ENCODE measurements around the gene CCDC85B.

The CCDC85B gene

GRCh38 chr11:65867284-65868071, 23.0 kb upstream of the CCDC85B start:
- Histone ChIP-seq H3K27me3 (ENCODE audit: control insufficient read depth, insufficient read depth, low read length) (no peaks in the 10 kb centered on the region), H3K4me1 (ENCODE audit: control insufficient read depth, insufficient read depth, low read length) (peaks cover 8% of the 10 kb centered on the region), H3K4me3 (ENCODE audit: low read length) (no peak overlapping the region), H3K27ac (ENCODE audit: low read depth, low read length) (peak overlapping the region; percentile 2), H3K9ac (ENCODE audit: low read length) (no peak overlapping the region), H3K36me3 (ENCODE audit: control insufficient read depth, insufficient read depth, low read length) (peaks cover 25% of the 10 kb centered on the region)

DNA sequence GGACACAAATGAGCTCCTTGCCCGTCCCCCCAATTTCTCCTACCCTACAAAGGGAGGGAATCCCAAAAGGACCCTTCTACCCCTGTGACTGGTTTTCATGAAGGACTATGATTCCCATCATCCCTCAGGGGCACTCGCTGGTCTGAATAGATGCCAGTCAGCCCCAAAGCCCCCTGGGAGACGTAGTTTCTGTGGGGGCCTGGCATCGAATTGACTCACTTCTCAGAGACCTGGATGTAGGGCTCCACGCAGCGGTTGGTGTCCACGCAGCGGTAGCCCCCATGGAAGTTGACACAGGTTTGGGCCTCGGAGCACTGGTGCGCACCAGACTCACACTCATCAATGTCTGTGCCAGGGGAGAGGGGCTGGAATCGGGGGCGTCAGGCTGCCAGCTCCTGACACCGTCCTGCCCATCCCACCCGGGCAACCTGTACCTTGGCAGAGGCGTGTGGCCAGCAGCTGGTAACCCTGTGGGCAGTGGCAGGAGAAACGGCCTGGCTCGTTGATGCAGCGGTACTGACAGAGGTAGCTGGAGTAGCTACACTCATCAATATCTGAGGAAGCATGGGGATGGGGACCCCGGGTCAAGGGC, 22.3 kb upstream of the CCDC85B start:
- peak overlapping the region; percentile 9 for H3K27ac ChIP-seq (ENCODE audit: low read depth, low read length)
- peaks cover 8% of the 10 kb centered on the region for H3K4me1 ChIP-seq (ENCODE audit: control insufficient read depth, insufficient read depth, low read length)
- H3K36me3 ChIP-seq (ENCODE audit: control insufficient read depth, insufficient read depth, low read length): peaks cover 23% of the 10 kb centered on the region
- no peak overlapping the region for H3K4me3 ChIP-seq (ENCODE audit: low read length)
- H3K9ac ChIP-seq (ENCODE audit: low read length): no peak overlapping the region
- no peaks in the 10 kb centered on the region for H3K27me3 ChIP-seq (ENCODE audit: control insufficient read depth, insufficient read depth, low read length)

- peaks cover 18% of the 10 kb centered on the region for H3K36me3 ChIP-seq (ENCODE audit: control insufficient read depth, insufficient read depth, low read length)
- peaks cover 8% of the 10 kb centered on the region for H3K4me1 ChIP-seq (ENCODE audit: control insufficient read depth, insufficient read depth, low read length)
- H3K27ac ChIP-seq (ENCODE audit: low read depth, low read length): no peak overlapping the region
- H3K27me3 ChIP-seq (ENCODE audit: control insufficient read depth, insufficient read depth, low read length): no peaks in the 10 kb centered on the region
- no peak overlapping the region for H3K4me3 ChIP-seq (ENCODE audit: low read length)
- H3K9ac ChIP-seq (ENCODE audit: low read length): no peak overlapping the region
Observed at GRCh38 chr11:65868907-65869306, 21.6 kb upstream of the CCDC85B start.

- no peak overlapping the region for H3K27ac ChIP-seq (ENCODE audit: low read depth, low read length)
- peaks cover 8% of the 10 kb centered on the region for H3K4me1 ChIP-seq (ENCODE audit: control insufficient read depth, insufficient read depth, low read length)
- no peak overlapping the region for H3K9ac ChIP-seq (ENCODE audit: low read length)
- H3K27me3 ChIP-seq (ENCODE audit: control insufficient read depth, insufficient read depth, low read length): no peaks in the 10 kb centered on the region
- H3K36me3 ChIP-seq (ENCODE audit: control insufficient read depth, insufficient read depth, low read length): peaks cover 9% of the 10 kb centered on the region
- no peak overlapping the region for H3K4me3 ChIP-seq (ENCODE audit: low read length)
Observed at GRCh38 chr11:65869643-65870306, 20.7 kb upstream of the CCDC85B start.

- Histone ChIP-seq H3K9ac (ENCODE audit: low read length) (no peak overlapping the region), H3K4me3 (ENCODE audit: low read length) (no peak overlapping the region), H3K4me1 (ENCODE audit: control insufficient read depth, insufficient read depth, low read length) (peaks cover 8% of the 10 kb centered on the region), H3K27me3 (ENCODE audit: control insufficient read depth, insufficient read depth, low read length) (no peaks in the 10 kb centered on the region), H3K36me3 (ENCODE audit: control insufficient read depth, insufficient read depth, low read length) (peaks cover 7% of the 10 kb centered on the region), H3K27ac (ENCODE audit: low read depth, low read length) (peak overlapping the region; percentile 24)
Observed at GRCh38 chr11:65870307-65870658, 20.2 kb upstream of the CCDC85B start.

GRCh38 chr11:65870706-65871681, 19.5 kb upstream of the CCDC85B start:
- peak overlapping the region; percentile 93 for H3K27ac ChIP-seq (ENCODE audit: low read depth, low read length)
- peaks cover 8% of the 10 kb centered on the region for H3K4me1 ChIP-seq (ENCODE audit: control insufficient read depth, insufficient read depth, low read length)
- peaks cover 5% of the 10 kb centered on the region for H3K36me3 ChIP-seq (ENCODE audit: control insufficient read depth, insufficient read depth, low read length)
- H3K9ac ChIP-seq (ENCODE audit: low read length): no peak overlapping the region
- H3K27me3 ChIP-seq (ENCODE audit: control insufficient read depth, insufficient read depth, low read length): no peaks in the 10 kb centered on the region
- peak overlapping the region; percentile 68 for H3K4me3 ChIP-seq (ENCODE audit: low read length)

- H3K27me3 ChIP-seq (ENCODE audit: control insufficient read depth, insufficient read depth, low read length): no peaks in the 10 kb centered on the region
- peak overlapping the region; percentile 68 for H3K4me3 ChIP-seq (ENCODE audit: low read length)
- peaks cover 5% of the 10 kb centered on the region for H3K36me3 ChIP-seq (ENCODE audit: control insufficient read depth, insufficient read depth, low read length)
- peaks cover 8% of the 10 kb centered on the region for H3K4me1 ChIP-seq (ENCODE audit: control insufficient read depth, insufficient read depth, low read length)
- peak overlapping the region; percentile 93 for H3K27ac ChIP-seq (ENCODE audit: low read depth, low read length)
- peak overlapping the region; percentile 39 for H3K9ac ChIP-seq (ENCODE audit: low read length)
Observed at GRCh38 chr11:65871811-65872548, 18.5 kb upstream of the CCDC85B start.

GRCh38 chr11:65872586-65873317, 17.7 kb upstream of the CCDC85B start, which contains the start of gene EFEMP2:
Gene EFEMP2 (minus strand): TSS chr11:65872800. CDS start chr11:65872354, 446 bp downstream.
- peaks cover 5% of the 10 kb centered on the region for H3K36me3 ChIP-seq (ENCODE audit: control insufficient read depth, insufficient read depth, low read length)
- H3K9ac ChIP-seq (ENCODE audit: low read length): peak within 1 kb of the TSS; percentile 80
- peaks cover 8% of the 10 kb centered on the region for H3K4me1 ChIP-seq (ENCODE audit: control insufficient read depth, insufficient read depth, low read length)
- no peaks in the 10 kb centered on the region for H3K27me3 ChIP-seq (ENCODE audit: control insufficient read depth, insufficient read depth, low read length)
- peak within 1 kb of the TSS; percentile 93 for H3K27ac ChIP-seq (ENCODE audit: low read depth, low read length)
- H3K4me3 ChIP-seq (ENCODE audit: low read length): peak within 1 kb of the TSS; percentile 89

DNA sequence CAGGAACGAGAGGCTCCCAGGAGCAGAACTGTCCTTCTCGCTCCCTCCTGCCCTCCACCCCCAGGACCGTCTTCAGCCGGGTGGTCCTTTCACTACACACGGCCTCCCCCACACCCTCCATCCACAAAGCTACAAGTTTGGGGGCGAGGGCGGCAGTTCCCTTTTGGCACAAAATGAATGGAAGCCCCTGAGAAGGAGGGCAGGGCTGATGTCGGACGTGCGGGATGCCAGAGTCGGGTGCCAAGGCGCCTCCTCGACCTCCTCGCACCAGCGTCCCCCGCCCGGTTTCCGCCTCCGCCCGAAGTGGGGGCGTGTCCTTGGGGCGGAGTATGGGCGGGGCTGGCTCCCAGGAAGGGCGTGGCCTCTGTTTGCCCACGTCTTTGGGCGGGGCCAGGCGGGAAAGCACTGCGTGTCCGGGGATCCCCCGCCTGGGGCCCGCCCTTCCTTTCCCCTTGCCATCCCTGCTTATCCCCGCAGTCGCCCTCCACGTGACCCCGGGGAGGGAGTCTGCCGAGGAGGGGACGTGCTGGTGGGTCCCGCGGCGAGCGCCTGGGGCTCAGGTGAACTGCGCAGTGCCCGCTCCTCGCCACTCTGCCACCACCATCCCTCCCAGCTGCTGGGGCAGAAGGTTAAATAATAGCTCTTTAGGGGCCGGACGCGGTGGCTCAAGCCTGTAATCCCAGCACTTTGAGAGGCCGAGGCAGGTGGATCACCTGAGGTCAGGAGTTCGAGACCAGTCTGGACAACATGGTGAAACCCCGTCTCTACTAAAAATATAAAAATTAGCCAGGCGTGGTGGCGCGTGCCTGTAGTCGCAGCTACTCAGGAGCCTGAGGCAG, 16.9 kb upstream of the CCDC85B start:
- H3K4me3 ChIP-seq (ENCODE audit: low read length): peak overlapping the region; percentile 89
- no peaks in the 10 kb centered on the region for H3K27me3 ChIP-seq (ENCODE audit: control insufficient read depth, insufficient read depth, low read length)
- H3K4me1 ChIP-seq (ENCODE audit: control insufficient read depth, insufficient read depth, low read length): peaks cover 8% of the 10 kb centered on the region
- H3K36me3 ChIP-seq (ENCODE audit: control insufficient read depth, insufficient read depth, low read length): peaks cover 5% of the 10 kb centered on the region
- H3K27ac ChIP-seq (ENCODE audit: low read depth, low read length): peak overlapping the region; percentile 93
- peak overlapping the region; percentile 80 for H3K9ac ChIP-seq (ENCODE audit: low read length)

- Histone ChIP-seq H3K9ac (ENCODE audit: low read length) (no peak within 1 kb of the TSS), H3K4me3 (ENCODE audit: low read length) (no peak within 1 kb of the TSS), H3K27ac (ENCODE audit: low read depth, low read length) (no peak within 1 kb of the TSS), H3K27me3 (ENCODE audit: control insufficient read depth, insufficient read depth, low read length) (no peaks in the 10 kb centered on the region), H3K4me1 (ENCODE audit: control insufficient read depth, insufficient read depth, low read length) (no peaks in the 10 kb centered on the region), H3K36me3 (ENCODE audit: control insufficient read depth, insufficient read depth, low read length) (peaks cover 14% of the 10 kb centered on the region)
Observed at GRCh38 chr11:65879617-65880016, 10.9 kb upstream of the CCDC85B start, which contains the start of gene CTSW. Gene CTSW (plus strand): TSS chr11:65879837. CDS start chr11:65879855, 18 bp downstream.
